SK-N-SH (cell line): ENCODE results near the gene SLAMF9. TPM values are rescaled to one million over a fixed set of nuclear protein-coding genes. Genes with fewer than 3 reads are reported as not detected.

Experiments
- CTCF ChIA-PET: fragments of 300-600, 350-600 bp; formaldehyde crosslinking; extraction: SDS; loops from one replicate; lab custom pipeline; 2021; lab: Yijun Ruan, JAX
- POLR2A ChIA-PET: fragments of 350-600 bp; sonication (Branson Sonifier 250); formaldehyde crosslinking; extraction: SDS; loops from one replicate; lab custom pipeline; 2020; ENCODE audit warnings: antibody characterized with exemption, inconsistent platforms; lab: Yijun Ruan, JAX
- DNase-seq: peaks from one replicate; pipeline ENCODE4 v3.0.0; 2012
- H2AFZ ChIP-seq: fragments of 200-600 bp; sonication (generic); 2 replicates; pipeline ENCODE4 v1.8.1; 2016; ENCODE audit warnings: antibody characterized with exemption, mild to moderate bottlenecking, low read depth
- H3F3A ChIP-seq: fragments of 200-600 bp; sonication (generic); replicated peaks from 2 replicates; pipeline ENCODE3; 2016; ENCODE audit warnings: antibody characterized with exemption, mild to moderate bottlenecking; ENCODE audit not compliant: insufficient read depth
- H3K27ac ChIP-seq, 2 experiments: fragments of 200-500 bp in 1 of 2; fragments of 200-600 bp in 1 of 2; sonication (Bioruptor generic) in 1 of 2; sonication (generic), shearing (Covaris generic) in 1 of 2; 2 replicates each; pipeline versions ENCODE4 v1.5.1 to v1.6.1; 2014 to 2016; ENCODE audit warnings: low read depth in 2 of 2, inconsistent platforms in 1 of 2, low read length in 1 of 2, mild to moderate bottlenecking in 1 of 2, mixed read lengths in 1 of 2
- H3K27me3 ChIP-seq: fragments of 200-600 bp; sonication (generic), shearing (Covaris generic); 2 replicates; pipeline ENCODE4 v1.6.1; 2016; ENCODE audit warnings: mixed run types; ENCODE audit not compliant: insufficient read depth
- H3K36me3 ChIP-seq, 2 experiments: fragments of 200-500 bp in 1 of 2; fragments of 200-600 bp in 1 of 2; sonication (Bioruptor generic) in 1 of 2; sonication (generic) in 1 of 2; replicated peaks in 1 of 2; 2 replicates each; pipeline versions ENCODE3 to v1.5.1; 2014 to 2016; ENCODE audit warnings: low read length in 1 of 2, mild to moderate bottlenecking in 1 of 2; ENCODE audit not compliant: insufficient read depth in 2 of 2, control insufficient read depth in 1 of 2
- H3K4me1 ChIP-seq, 2 experiments: fragments of 200-500 bp in 1 of 2; fragments of 200-600 bp in 1 of 2; sonication (Bioruptor generic) in 1 of 2; sonication (generic), shearing (Covaris generic) in 1 of 2; 2 replicates each; pipeline versions ENCODE4 v1.5.1 to v1.6.1; 2014 to 2016; ENCODE audit warnings: low read depth in 1 of 2, low read length in 1 of 2, mixed run types in 1 of 2; ENCODE audit not compliant: insufficient read depth in 2 of 2, control insufficient read depth in 1 of 2
- H3K4me2 ChIP-seq: fragments of 200-600 bp; sonication (generic), shearing (Covaris generic); 2 replicates; pipeline ENCODE4 v1.6.1; 2017; ENCODE audit warnings: mixed run types
- H3K4me3 ChIP-seq, 2 experiments: fragments of 200-500 bp in 1 of 2; fragments of 200-600 bp in 1 of 2; sonication (Bioruptor generic) in 1 of 2; sonication (generic), shearing (Covaris generic) in 1 of 2; 2 replicates each; pipeline versions ENCODE4 v1.5.1 to v1.8.1; 2014 to 2016; ENCODE audit warnings: low read depth in 2 of 2, inconsistent platforms in 1 of 2, low read length in 1 of 2, mild to moderate bottlenecking in 1 of 2, mixed read lengths in 1 of 2, moderate library complexity in 1 of 2
- H3K79me2 ChIP-seq: fragments of 200-600 bp; sonication (generic); 2 replicates; pipeline ENCODE4 v1.8.1; 2017; ENCODE audit warnings: mild to moderate bottlenecking; ENCODE audit not compliant: insufficient read depth
- H3K9ac ChIP-seq: fragments of 200-600 bp; sonication (generic); 2 replicates; pipeline ENCODE4 v1.6.1; 2017; ENCODE audit warnings: mixed run types
- H3K9me2 ChIP-seq: fragments of 200-600 bp; sonication (generic); 2 replicates; pipeline ENCODE4 v1.6.1; 2017; ENCODE audit warnings: mixed run types
- H3K9me3 ChIP-seq: fragments of 200-600 bp; sonication (generic); 2 replicates; pipeline ENCODE4 v1.6.1; 2017; ENCODE audit warnings: mixed run types, mild to moderate bottlenecking, moderate library complexity
- H4K20me1 ChIP-seq: fragments of 200-600 bp; sonication (generic); 2 replicates; pipeline ENCODE4 v1.6.1; 2017; ENCODE audit warnings: mild to moderate bottlenecking, mixed run types; ENCODE audit not compliant: insufficient read depth
- CHD2 ChIP-seq: fragments of 150-350 bp; IDR thresholded peaks from 2 replicates; pipeline ENCODE4 v1.6.1; 2018; ENCODE audit warnings: low read length; ENCODE audit not compliant: partially characterized antibody
- ELF1 ChIP-seq: IDR thresholded peaks from 2 replicates; pipeline ENCODE4 v1.4.0; 2012
- EZH2phosphoT487 ChIP-seq: fragments of 200-600 bp; sonication (generic); IDR thresholded peaks from 2 replicates; pipeline ENCODE4 v1.6.1; 2017; ENCODE audit warnings: low read depth, mixed run types, mild to moderate bottlenecking, antibody characterized with exemption, moderate library complexity, borderline replicate concordance
- FOXJ3 ChIP-seq: sonication (generic); formaldehyde crosslinking; IDR thresholded peaks from 2 replicates; pipeline ENCODE4 v1.5.1; 2020; ENCODE audit warnings: mild to moderate bottlenecking, missing genetic modification reagents
- FOXM1 ChIP-seq: IDR thresholded peaks from 2 replicates; pipeline ENCODE4 v1.4.0; 2012; ENCODE audit warnings: low read depth, mild to moderate bottlenecking
- GABPA ChIP-seq: IDR thresholded peaks from 2 replicates; pipeline ENCODE4 v1.4.0; 2012; ENCODE audit warnings: low read depth, mild to moderate bottlenecking
- GATA2 ChIP-seq: sonication (generic); formaldehyde crosslinking; IDR thresholded peaks from 2 replicates; pipeline ENCODE4 v1.5.0; 2020; ENCODE audit warnings: mild to moderate bottlenecking, missing genetic modification reagents
- MAX ChIP-seq: IDR thresholded peaks from 2 replicates; pipeline ENCODE4 v1.4.0; 2012; ENCODE audit warnings: low read depth
- MEF2A ChIP-seq: IDR thresholded peaks from 2 replicates; pipeline ENCODE4 v1.4.0; 2012; ENCODE audit warnings: low read depth, borderline replicate concordance
- NFIC ChIP-seq: IDR thresholded peaks from 2 replicates; pipeline ENCODE4 v1.4.0; 2012; ENCODE audit warnings: borderline replicate concordance
- NRF1 ChIP-seq: IDR thresholded peaks from 2 replicates; pipeline ENCODE4 v1.6.1; 2012; ENCODE audit warnings: low read depth, mild to moderate bottlenecking, low read length
- POLR2AphosphoS5 ChIP-seq: IDR thresholded peaks from 2 replicates; pipeline ENCODE4 v1.6.1; 2012; ENCODE audit warnings: low read depth, low read length
- RCOR1 ChIP-seq: fragments of 150-350 bp; IDR thresholded peaks from 2 replicates; pipeline ENCODE4 v1.6.1; 2017; ENCODE audit warnings: antibody characterized with exemption, low read length
- RFX5 ChIP-seq: IDR thresholded peaks from 2 replicates; pipeline ENCODE4 v1.6.1; 2012; ENCODE audit warnings: mild to moderate bottlenecking, improper control_type of control experiment, low read length
- SMC3 ChIP-seq: IDR thresholded peaks from 2 replicates; pipeline ENCODE4 v1.6.1; 2012; ENCODE audit warnings: low read depth, low read length, improper control_type of control experiment
- TAF1 ChIP-seq: IDR thresholded peaks from 2 replicates; pipeline ENCODE4 v1.6.1; 2012; ENCODE audit warnings: low read depth, mild to moderate bottlenecking, low read length, moderate library complexity, borderline replicate concordance
- TEAD4 ChIP-seq: IDR thresholded peaks from 2 replicates; pipeline ENCODE4 v1.4.0; 2012; ENCODE audit warnings: mild to moderate bottlenecking, borderline replicate concordance; ENCODE audit not compliant: insufficient read depth
- WGBS: methylation state at CpG from one replicate; pipeline ENCODE4 v1.1.6; 2017; ENCODE audit warnings: low lambda C conversion rate; 5-methylcytosine and 5-hydroxymethylcytosine counted together
- polyA plus RNA-seq, 3 experiments: library from polyadenylated mRNA; depleted of rRNA; stranded (reverse); fragments of >200 nt; gene quantifications; 2 replicates each; pipeline ENCODE4 v1.2.3, GENCODE V29; 2012
- TF ChIP-seq, protein P1 (sequence below): IDR thresholded peaks from 2 replicates; pipeline ENCODE4 v1.6.1; 2012; ENCODE audit warnings: mild to moderate bottlenecking, low read depth, low read length, moderate library complexity

SLAMF9 gene
- polyA plus RNA-seq, 1 of the 3 experiments (the other 2 are of a cell fraction), result 0.12 TPM

GRCh38 chr1:159928491-159929050 is 25.5 kb downstream of the SLAMF9 start:
- DNase-seq, result no peak
- H4K20me1 ChIP-seq, result no peaks in the 10 kb centered on the region
- H3K27me3 ChIP-seq, result no peaks in the 10 kb centered on the region
- H3K9me3 ChIP-seq, result no peaks in the 10 kb centered on the region
- no peak for TF ChIP-seq MAX
- TF ChIP-seq FOXM1, result no peak
- TF ChIP-seq RCOR1, result no peak
- TF ChIP-seq TEAD4, result no peak
- no peak for TF ChIP-seq EZH2phosphoT487
- TF ChIP-seq TAF1, result no peak
- no peak for TF ChIP-seq GABPA
- TF ChIP-seq POLR2AphosphoS5, result no peak
- no peak for TF ChIP-seq RFX5
- TF ChIP-seq MEF2A, result no peak
- TF ChIP-seq CHD2, result no peak
- no peak for TF ChIP-seq NRF1
- TF ChIP-seq FOXJ3, result no peak
- TF ChIP-seq GATA2 (CRISPR knock-in tag), result no peak
- TF ChIP-seq ELF1, result no peak
- TF ChIP-seq NFIC, result no peak
- no peak for TF ChIP-seq SMC3
- TF ChIP-seq, protein P1, sequence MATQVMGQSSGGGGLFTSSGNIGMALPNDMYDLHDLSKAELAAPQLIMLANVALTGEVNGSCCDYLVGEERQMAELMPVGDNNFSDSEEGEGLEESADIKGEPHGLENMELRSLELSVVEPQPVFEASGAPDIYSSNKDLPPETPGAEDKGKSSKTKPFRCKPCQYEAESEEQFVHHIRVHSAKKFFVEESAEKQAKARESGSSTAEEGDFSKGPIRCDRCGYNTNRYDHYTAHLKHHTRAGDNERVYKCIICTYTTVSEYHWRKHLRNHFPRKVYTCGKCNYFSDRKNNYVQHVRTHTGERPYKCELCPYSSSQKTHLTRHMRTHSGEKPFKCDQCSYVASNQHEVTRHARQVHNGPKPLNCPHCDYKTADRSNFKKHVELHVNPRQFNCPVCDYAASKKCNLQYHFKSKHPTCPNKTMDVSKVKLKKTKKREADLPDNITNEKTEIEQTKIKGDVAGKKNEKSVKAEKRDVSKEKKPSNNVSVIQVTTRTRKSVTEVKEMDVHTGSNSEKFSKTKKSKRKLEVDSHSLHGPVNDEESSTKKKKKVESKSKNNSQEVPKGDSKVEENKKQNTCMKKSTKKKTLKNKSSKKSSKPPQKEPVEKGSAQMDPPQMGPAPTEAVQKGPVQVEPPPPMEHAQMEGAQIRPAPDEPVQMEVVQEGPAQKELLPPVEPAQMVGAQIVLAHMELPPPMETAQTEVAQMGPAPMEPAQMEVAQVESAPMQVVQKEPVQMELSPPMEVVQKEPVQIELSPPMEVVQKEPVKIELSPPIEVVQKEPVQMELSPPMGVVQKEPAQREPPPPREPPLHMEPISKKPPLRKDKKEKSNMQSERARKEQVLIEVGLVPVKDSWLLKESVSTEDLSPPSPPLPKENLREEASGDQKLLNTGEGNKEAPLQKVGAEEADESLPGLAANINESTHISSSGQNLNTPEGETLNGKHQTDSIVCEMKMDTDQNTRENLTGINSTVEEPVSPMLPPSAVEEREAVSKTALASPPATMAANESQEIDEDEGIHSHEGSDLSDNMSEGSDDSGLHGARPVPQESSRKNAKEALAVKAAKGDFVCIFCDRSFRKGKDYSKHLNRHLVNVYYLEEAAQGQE, result no peak
- TF ChIP-seq, all 33 proteins: peak for 0
- Histone ChIP-seq H3K9me2 (no peaks in the 10 kb centered on the region), H3K4me1 (peaks cover 0 to 15% of the 10 kb centered on the region in 2 experiments; a peak in 2 of 4 replicates), H3F3A (no peaks in the 10 kb centered on the region), H3K79me2 (peaks cover 28% of the 10 kb centered on the region), H2AFZ (no peak overlapping the region), H3K27ac (no peak overlapping the region), H3K9ac (no peak overlapping the region), H3K36me3 (no peaks in the 10 kb centered on the region), H3K4me3 (no peak overlapping the region), H3K4me2 (no peak overlapping the region)
- WGBS, result 91% methylated on average over 7 of the region's 18 CpGs
- ChIA-PET CTCF (interaction anchor here (1.4 to 22.3 kb wide), 3 partner anchors 8 to 77 kb away, joined by 5 to 460 read pairs (median 17); partner anchors contain the start of gene IGSF9), POLR2A (no interaction called here)
